Measurements from ENCODE around the gene MAPK8IP3. TPM values are rescaled to one million over a fixed set of nuclear protein-coding genes. Genes with fewer than 3 reads are reported as not detected.
"Not testable (repeated sequence)": the region's sequence is repeated elsewhere in the genome, so short reads cannot be mapped to it uniquely, and the experiment has no call there.

MAPK8IP3 gene
- total RNA-seq, 1 donor = 135 TPM

DNA sequence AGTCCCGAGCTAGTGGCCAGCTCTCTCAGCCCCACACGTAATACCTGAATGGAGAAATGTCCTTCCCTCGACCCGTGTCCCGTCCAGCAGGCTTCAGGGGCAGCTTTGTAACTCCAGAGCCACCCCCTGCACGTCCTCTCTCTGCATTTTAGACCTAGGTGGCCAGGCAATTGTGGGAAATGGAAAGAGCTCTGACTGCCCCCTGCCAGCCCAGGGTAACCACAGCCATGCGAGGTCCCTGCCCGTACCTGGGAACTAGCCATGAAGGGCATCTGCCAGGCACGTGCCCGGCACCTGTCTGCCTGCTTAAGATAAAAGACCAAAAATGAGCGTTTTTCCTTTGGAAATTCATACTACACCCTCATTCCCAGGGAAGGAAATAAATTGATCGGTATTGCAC, 9.2 kb downstream of the MAPK8IP3 start:
- Histone ChIP-seq H3K27me3 (ENCODE audit: insufficient read depth, low read length) (no peaks in the 10 kb centered on the region), H3K4me3 (ENCODE audit: low read length) (no peak overlapping the region), H3K9me3 (ENCODE audit: low read depth, low read length) (no peaks in the 10 kb centered on the region), H3K4me1 (ENCODE audit: insufficient read depth, low read length) (peaks cover 53% of the 10 kb centered on the region)

GRCh38 chr16:1718236-1718635, 12.2 kb downstream of the MAPK8IP3 start:
- H3K9me3 ChIP-seq (ENCODE audit: low read depth, low read length); H3K27me3 ChIP-seq (ENCODE audit: insufficient read depth, low read length); H3K4me3 ChIP-seq (ENCODE audit: low read length): not testable (repeated sequence)
- peaks cover 68% of the 10 kb centered on the region for H3K4me1 ChIP-seq (ENCODE audit: insufficient read depth, low read length)

- H3K4me3 ChIP-seq (ENCODE audit: low read length); H3K27me3 ChIP-seq (ENCODE audit: insufficient read depth, low read length); H3K9me3 ChIP-seq (ENCODE audit: low read depth, low read length): not testable (repeated sequence)
- peaks cover 63% of the 10 kb centered on the region for H3K4me1 ChIP-seq (ENCODE audit: insufficient read depth, low read length)
Observed at GRCh38 chr16:1719559-1720229, 13.7 kb downstream of the MAPK8IP3 start.

DNA sequence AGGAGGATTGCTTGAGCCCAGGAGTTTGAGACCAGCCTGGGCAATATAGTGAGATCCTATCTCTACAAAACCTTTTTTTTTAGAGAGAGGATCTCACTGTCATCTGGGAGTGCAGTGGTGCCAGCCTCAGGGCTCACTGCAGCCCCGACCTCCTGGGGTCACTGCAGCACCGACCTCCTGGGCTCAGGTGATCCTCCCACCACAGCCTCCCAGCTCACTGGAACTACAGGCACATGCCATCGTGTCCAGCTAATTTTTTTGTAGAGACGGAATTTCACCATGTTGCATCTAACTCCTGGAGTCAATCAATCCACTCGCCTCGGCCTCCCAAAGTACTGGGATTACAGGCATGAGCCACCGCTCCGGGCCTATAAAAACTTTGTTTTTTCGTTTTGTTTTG, 15.4 kb downstream of the MAPK8IP3 start:
- Histone ChIP-seq H3K9me3 (ENCODE audit: low read depth, low read length) (no peaks in the 10 kb centered on the region), H3K4me1 (ENCODE audit: insufficient read depth, low read length) (peaks cover 63% of the 10 kb centered on the region), H3K4me3 (ENCODE audit: low read length) (no peak overlapping the region)

DNA sequence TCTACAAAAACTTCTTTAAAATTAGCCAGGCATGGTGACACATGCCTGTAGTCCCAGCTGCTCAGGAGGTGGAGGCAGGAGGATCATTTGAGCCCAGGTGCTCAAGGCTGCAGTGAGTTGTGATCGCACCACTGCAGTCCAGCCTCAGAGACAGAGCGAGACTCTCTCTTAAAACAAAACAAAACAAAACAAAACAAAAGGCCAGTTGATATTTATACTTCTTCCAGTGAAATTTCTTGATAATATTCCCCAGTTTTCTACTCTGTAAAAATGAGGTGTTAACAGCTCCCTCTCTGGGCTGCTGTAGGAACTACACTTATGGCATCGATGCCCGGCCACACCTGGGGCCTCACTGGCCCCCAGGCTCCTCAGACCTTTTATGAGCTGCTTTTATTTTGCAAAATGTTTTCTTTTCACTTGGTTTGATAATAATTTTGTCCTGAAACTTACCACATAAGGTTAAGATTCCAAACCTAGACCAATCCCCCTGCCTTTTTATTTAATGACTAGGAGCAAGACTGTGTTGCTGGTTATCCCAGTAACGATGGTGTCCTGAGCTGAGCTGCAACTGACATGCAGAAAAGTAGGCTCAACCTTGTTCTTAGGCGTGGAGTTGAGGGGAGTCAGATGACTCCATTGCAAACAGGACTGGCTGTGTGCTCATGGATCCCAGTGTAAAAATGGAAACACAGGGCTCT, 17.6 kb downstream of the MAPK8IP3 start:
- no peak overlapping the region for H3K4me3 ChIP-seq (ENCODE audit: low read length)
- H3K27me3 ChIP-seq (ENCODE audit: insufficient read depth, low read length) = no peaks in the 10 kb centered on the region
- H3K9me3 ChIP-seq (ENCODE audit: low read depth, low read length) = no peaks in the 10 kb centered on the region
- H3K4me1 ChIP-seq (ENCODE audit: insufficient read depth, low read length) = peaks cover 57% of the 10 kb centered on the region

More for the DNA sequence above, 15.4 kb downstream of the MAPK8IP3 start:
- no peaks in the 10 kb centered on the region for H3K27me3 ChIP-seq (ENCODE audit: insufficient read depth, low read length)

- H3K4me3 ChIP-seq (ENCODE audit: low read length) = no peak overlapping the region
- no peaks in the 10 kb centered on the region for H3K27me3 ChIP-seq (ENCODE audit: insufficient read depth, low read length)
- no peaks in the 10 kb centered on the region for H3K9me3 ChIP-seq (ENCODE audit: low read depth, low read length)
- peaks cover 48% of the 10 kb centered on the region for H3K4me1 ChIP-seq (ENCODE audit: insufficient read depth, low read length)
Observed at GRCh38 chr16:1724491-1724890, 18.5 kb downstream of the MAPK8IP3 start.

- Histone ChIP-seq H3K27me3 (ENCODE audit: insufficient read depth, low read length) (no peaks in the 10 kb centered on the region), H3K9me3 (ENCODE audit: low read depth, low read length) (no peaks in the 10 kb centered on the region), H3K4me3 (ENCODE audit: low read length) (no peak overlapping the region), H3K4me1 (ENCODE audit: insufficient read depth, low read length) (peaks cover 33% of the 10 kb centered on the region)
Observed at GRCh38 chr16:1726661-1727502, 20.9 kb downstream of the MAPK8IP3 start.

DNA sequence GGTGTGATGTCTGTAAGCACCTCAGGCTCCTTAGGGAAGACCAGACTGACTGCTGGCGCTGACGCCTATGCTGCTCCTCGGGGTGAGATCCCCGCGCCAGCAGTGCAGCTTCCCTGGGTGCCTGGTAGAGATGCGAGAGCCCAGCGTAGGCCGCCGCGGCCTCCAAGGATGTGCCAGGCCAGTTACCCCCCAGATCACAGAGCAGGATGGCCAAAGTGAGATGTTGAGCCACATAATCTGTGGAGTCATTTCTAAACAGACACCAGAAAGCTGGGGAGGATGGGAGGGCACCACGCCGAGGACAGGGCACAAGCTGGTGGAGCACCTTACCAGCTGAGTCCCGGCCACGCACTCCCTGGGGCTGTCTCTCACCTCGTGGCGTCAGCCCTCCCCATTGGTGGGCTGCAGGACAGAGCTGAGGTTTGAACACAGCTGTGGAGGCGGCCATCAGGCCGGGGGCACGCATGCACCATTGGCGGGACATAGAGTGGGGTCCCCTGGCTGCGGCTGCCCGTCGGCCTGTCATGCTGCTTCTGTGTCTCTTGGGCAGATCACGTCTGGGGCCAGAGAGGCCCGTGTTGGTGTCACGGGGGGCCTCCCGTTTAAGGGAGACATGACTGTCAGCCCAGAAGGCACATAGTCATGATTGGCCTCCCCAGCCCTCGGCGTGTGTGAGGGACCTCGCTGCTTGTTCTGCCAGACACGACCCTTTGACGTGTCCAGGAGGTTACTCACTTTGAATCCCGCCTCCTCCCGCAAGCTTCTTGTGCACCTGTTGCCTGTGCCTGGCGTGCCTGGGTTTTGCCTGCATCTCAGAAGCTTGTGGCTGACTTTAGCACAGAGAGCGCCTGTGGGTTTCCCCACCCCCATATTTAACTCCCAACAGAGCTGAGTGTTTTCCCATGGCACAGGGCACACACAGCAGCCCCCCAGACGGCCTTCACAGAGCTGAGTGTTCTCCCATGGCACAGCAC, 21.9 kb downstream of the MAPK8IP3 start:
- no peaks in the 10 kb centered on the region for H3K27me3 ChIP-seq (ENCODE audit: insufficient read depth, low read length)
- no peaks in the 10 kb centered on the region for H3K9me3 ChIP-seq (ENCODE audit: low read depth, low read length)
- peaks cover 23% of the 10 kb centered on the region for H3K4me1 ChIP-seq (ENCODE audit: insufficient read depth, low read length)
- no peak overlapping the region for H3K4me3 ChIP-seq (ENCODE audit: low read length)

DNA sequence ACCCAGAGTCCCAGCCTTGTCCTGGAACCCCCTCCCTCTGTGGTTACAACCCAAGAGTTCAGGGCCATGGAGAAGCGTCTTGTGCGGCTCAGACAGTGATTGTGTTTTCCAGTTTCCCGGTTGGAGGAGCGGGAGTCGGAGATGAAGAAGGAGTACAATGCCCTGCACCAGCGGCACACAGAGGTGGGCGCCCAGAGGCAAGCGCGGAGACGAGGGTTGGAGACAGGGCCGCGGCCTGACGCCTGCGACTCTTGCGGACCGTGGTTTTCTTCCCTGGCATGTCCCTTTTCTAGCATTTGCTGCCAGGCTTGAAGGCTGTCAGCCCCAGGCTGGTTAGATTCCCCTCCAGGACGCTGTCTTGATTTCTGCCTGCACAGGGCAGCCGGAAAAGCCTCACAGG, 23.0 kb downstream of the MAPK8IP3 start:
- no peak overlapping the region for H3K4me3 ChIP-seq (ENCODE audit: low read length)
- no peaks in the 10 kb centered on the region for H3K27me3 ChIP-seq (ENCODE audit: insufficient read depth, low read length)
- no peaks in the 10 kb centered on the region for H3K9me3 ChIP-seq (ENCODE audit: low read depth, low read length)
- H3K4me1 ChIP-seq (ENCODE audit: insufficient read depth, low read length) = peaks cover 12% of the 10 kb centered on the region

DNA sequence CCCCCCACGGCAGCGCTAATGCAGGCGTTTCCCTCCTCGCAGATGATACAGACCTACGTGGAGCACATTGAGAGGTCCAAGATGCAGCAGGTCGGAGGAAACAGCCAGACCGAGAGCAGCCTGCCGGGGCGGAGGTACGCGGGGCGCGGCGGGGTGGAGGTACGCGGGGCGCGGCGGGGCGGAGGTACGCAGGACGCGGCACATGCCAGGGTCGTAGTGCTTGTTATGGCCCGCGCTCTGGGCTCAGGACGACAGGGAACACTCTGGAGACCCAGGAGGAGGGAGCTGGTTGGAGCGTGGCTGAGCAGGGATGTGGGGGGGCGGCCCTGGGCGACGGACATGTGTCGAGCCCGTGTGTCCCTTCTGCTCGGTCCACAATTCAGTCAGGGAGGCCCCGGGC, 23.4 kb downstream of the MAPK8IP3 start:
- Histone ChIP-seq H3K9me3 (ENCODE audit: low read depth, low read length) (no peaks in the 10 kb centered on the region), H3K27me3 (ENCODE audit: insufficient read depth, low read length) (no peaks in the 10 kb centered on the region), H3K4me1 (ENCODE audit: insufficient read depth, low read length) (peaks cover 9% of the 10 kb centered on the region), H3K4me3 (ENCODE audit: low read length) (no peak overlapping the region)

- Histone ChIP-seq H3K9me3 (ENCODE audit: low read depth, low read length) (no peaks in the 10 kb centered on the region), H3K4me3 (ENCODE audit: low read length) (no peak overlapping the region), H3K4me1 (ENCODE audit: insufficient read depth, low read length) (peaks cover 9% of the 10 kb centered on the region), H3K27me3 (ENCODE audit: insufficient read depth, low read length) (no peaks in the 10 kb centered on the region)
Observed at GRCh38 chr16:1731073-1731472, 25.1 kb downstream of the MAPK8IP3 start.

- H3K9me3 ChIP-seq (ENCODE audit: low read depth, low read length) = no peaks in the 10 kb centered on the region
- H3K27me3 ChIP-seq (ENCODE audit: insufficient read depth, low read length) = no peaks in the 10 kb centered on the region
- H3K4me3 ChIP-seq (ENCODE audit: low read length) = no peak overlapping the region
- peaks cover 9% of the 10 kb centered on the region for H3K4me1 ChIP-seq (ENCODE audit: insufficient read depth, low read length)
Observed at GRCh38 chr16:1731603-1732002, 25.6 kb downstream of the MAPK8IP3 start.

DNA sequence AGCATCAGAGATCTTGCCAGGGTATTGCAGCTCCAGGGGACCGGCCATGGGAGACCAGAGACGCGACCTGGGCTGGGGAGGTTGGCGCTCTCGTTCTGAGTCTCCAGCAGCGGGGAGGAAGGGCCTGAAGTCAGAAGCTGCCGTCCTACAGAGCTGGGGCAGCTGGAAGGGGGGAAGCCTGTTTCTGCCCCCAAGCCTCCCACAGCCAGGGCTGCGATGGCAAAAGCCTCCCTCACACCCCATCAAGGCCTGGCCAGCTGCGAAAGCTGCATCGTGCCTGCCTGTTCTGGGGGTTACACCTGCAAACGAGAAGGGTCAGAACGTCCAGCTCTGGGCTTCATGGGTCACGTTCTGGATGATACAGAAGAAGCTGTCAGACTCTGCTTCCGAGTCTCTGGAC, 26.1 kb downstream of the MAPK8IP3 start:
- H3K9me3 ChIP-seq (ENCODE audit: low read depth, low read length) = no peaks in the 10 kb centered on the region
- H3K4me3 ChIP-seq (ENCODE audit: low read length) = no peak overlapping the region

GRCh38 chr16:1732551-1732987, 26.6 kb downstream of the MAPK8IP3 start:
- H3K4me3 ChIP-seq (ENCODE audit: low read length); H3K4me1 ChIP-seq (ENCODE audit: insufficient read depth, low read length); H3K27me3 ChIP-seq (ENCODE audit: insufficient read depth, low read length); H3K9me3 ChIP-seq (ENCODE audit: low read depth, low read length): not testable (repeated sequence)

More for the DNA sequence above, 26.1 kb downstream of the MAPK8IP3 start:
- Histone ChIP-seq H3K27me3 (ENCODE audit: insufficient read depth, low read length) (no peaks in the 10 kb centered on the region), H3K4me1 (ENCODE audit: insufficient read depth, low read length) (peaks cover 9% of the 10 kb centered on the region)

Measured in mononuclear cell (primary cell).